SW480 (cell line): ENCODE data around the gene NME5.
"Not testable (repeated sequence)": the region's sequence is repeated elsewhere in the genome, so short reads cannot be mapped to it uniquely, and the experiment has no call there.

Source experiments
- DNase-seq: peaks from one replicate; pipeline ENCODE4 v3.0.0-alpha.2; 2016; ENCODE audit warnings: low spot score

The NME5 gene

GRCh38 chr5:138077064-138077696 is 62.0 kb downstream of the NME5 start:
- DNase-seq = peak; percentile 77

GRCh38 chr5:138070026-138070425 is 69.2 kb downstream of the NME5 start:
- not testable (repeated sequence) for DNase-seq

GRCh38 chr5:138068742-138069600 is 70.3 kb downstream of the NME5 start:
- peak; percentile 79 for DNase-seq

GRCh38 chr5:138067945-138068344 is 71.3 kb downstream of the NME5 start:
- DNase-seq = no peak
